Right hindlimb (tissue), 1 donor: ENCODE data around the gene HOXA7.

Experiments used
- DNase-seq: peaks from one replicate; pipeline ENCODE4 v3.0.0-alpha.2; 2018

HOXA7 gene

DNA sequence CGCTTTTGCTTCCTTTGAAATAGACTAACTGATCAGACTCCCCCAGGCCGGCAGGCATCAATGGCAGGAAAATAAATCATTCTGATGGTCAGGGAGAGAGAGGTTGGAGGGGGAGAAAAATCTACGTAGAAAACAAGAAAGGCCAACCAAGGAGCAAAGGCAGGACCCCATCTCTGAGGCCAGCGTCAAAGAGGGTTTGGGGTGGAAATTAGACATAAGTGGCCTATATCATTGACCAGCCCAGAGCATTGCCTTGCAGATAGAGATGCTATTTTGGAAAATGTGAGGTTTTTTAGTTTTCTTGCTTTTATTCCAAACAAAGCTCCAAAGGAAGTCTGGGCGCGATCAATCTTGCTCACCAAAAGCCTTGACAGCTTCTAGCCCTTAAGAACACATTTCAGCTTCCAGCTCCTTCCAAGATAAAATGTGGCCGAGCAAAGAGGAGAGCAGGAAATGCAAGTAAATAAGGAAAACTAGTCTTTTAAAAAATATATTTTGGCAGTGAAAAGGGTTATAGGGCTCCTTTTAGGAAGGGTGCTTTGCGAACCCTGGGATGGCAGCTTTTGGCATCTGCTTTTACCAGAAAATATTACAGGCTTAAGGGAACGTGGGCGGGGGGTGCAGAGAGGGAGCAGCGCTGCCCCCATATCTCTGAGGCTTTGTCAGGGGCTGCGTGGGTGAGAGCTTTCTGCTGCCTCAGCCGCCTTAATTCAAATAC is 52.0 kb downstream of the HOXA7 start:
- DNase-seq = peak; percentile 35
